Camera-type eye (tissue), 1 donor: ENCODE results near the gene CHAF1B. TPM values are rescaled to one million over a fixed set of nuclear protein-coding genes. Genes with fewer than 3 reads are reported as not detected.

ENCODE experiments used
- total RNA-seq: library from RNA; depleted of rRNA; stranded (reverse); fragments of >200 nt; gene quantifications from one replicate; pipeline ENCODE4 v1.2.3, GENCODE V29; 2014

CHAF1B gene
- 2.9 TPM for total RNA-seq

GRCh38 chr21:36385233-36386030 is at the start of gene CHAF1B:
Gene CHAF1B, plus strand, starts transcription at chr21:36385392. Its CDS starts 745 bp downstream, at chr21:36386137.

Other genes with a start within 250 kb of the CHAF1B start
- 16.0 TPM for gene DOP1B, start 228.6 kb upstream of the CHAF1B start, total RNA-seq
- 86.9 TPM for gene MORC3, start 65.2 kb upstream of the CHAF1B start, total RNA-seq
- gene CLDN14, start 94.7 kb downstream of the CHAF1B start, total RNA-seq = not detected